GM23248 (cell line): ENCODE data around the gene KLF6. TPM values are rescaled to one million over a fixed set of nuclear protein-coding genes. Genes with fewer than 3 reads are reported as not detected.

ENCODE experiments used
- DNase-seq: peaks from one replicate; pipeline ENCODE4 v3.0.0-alpha.2; 2015
- H2AFZ ChIP-seq: fragments of 200-600 bp; sonication (generic); 2 replicates; pipeline ENCODE4 v1.6.1; 2016; ENCODE audit warnings: antibody characterized with exemption
- H3F3A ChIP-seq: fragments of 200-600 bp; sonication (generic); 2 replicates; pipeline ENCODE4 v1.6.1; 2016; ENCODE audit warnings: mild to moderate bottlenecking, antibody characterized with exemption, mixed run types; ENCODE audit not compliant: insufficient read depth
- H3K27ac ChIP-seq: fragments of 200-600 bp; sonication (generic); 2 replicates; pipeline ENCODE4 v1.5.1; 2016; ENCODE audit warnings: mild to moderate bottlenecking
- H3K27me3 ChIP-seq: fragments of 200-600 bp; sonication (generic); replicated peaks from 2 replicates; pipeline ENCODE4 v1.6.1; 2016; ENCODE audit warnings: mild to moderate bottlenecking; ENCODE audit not compliant: insufficient read depth
- H3K36me3 ChIP-seq: fragments of 200-600 bp; sonication (generic); 2 replicates; pipeline ENCODE4 v1.6.1; 2016; ENCODE audit warnings: low read depth, mild to moderate bottlenecking
- H3K4me1 ChIP-seq: fragments of 200-600 bp; sonication (generic); 2 replicates; pipeline ENCODE4 v1.6.1; 2016; ENCODE audit warnings: mild to moderate bottlenecking; ENCODE audit not compliant: insufficient read depth
- H3K4me2 ChIP-seq: fragments of 200-600 bp; sonication (generic); one replicate; pipeline ENCODE4 v1.6.1; 2016; ENCODE audit warnings: mild to moderate bottlenecking; ENCODE audit not compliant: unreplicated experiment
- H3K4me3 ChIP-seq: fragments of 200-600 bp; sonication (generic); 2 replicates; pipeline ENCODE4 v1.5.1; 2016; ENCODE audit warnings: mild to moderate bottlenecking
- H3K79me2 ChIP-seq: fragments of 200-600 bp; sonication (generic); 2 replicates; pipeline ENCODE4 v1.6.1; 2016; ENCODE audit warnings: mild to moderate bottlenecking; ENCODE audit not compliant: insufficient read depth
- H3K9ac ChIP-seq: fragments of 200-600 bp; sonication (generic); 2 replicates; pipeline ENCODE4 v1.6.1; 2016; ENCODE audit warnings: mild to moderate bottlenecking
- H3K9me2 ChIP-seq: fragments of 200-600 bp; sonication (generic); 2 replicates; pipeline ENCODE4 v1.6.1; 2016; ENCODE audit warnings: mixed run types, mild to moderate bottlenecking, moderate library complexity; ENCODE audit not compliant: insufficient read depth
- H3K9me3 ChIP-seq: fragments of 200-600 bp; sonication (generic); one replicate; pipeline ENCODE4 v1.6.1; 2017; ENCODE audit warnings: low read depth
- H4K20me1 ChIP-seq: fragments of 200-600 bp; sonication (generic); 2 replicates; pipeline ENCODE4 v1.6.0; 2016; ENCODE audit not compliant: insufficient read depth
- EZH2 ChIP-seq: fragments of 200-600 bp; sonication (generic); IDR thresholded peaks from 2 replicates; pipeline ENCODE4 v1.6.1; 2018; ENCODE audit warnings: antibody characterized with exemption, mild to moderate bottlenecking; ENCODE audit not compliant: insufficient read depth, poor library complexity, severe bottlenecking
- EZH2phosphoT487 ChIP-seq: fragments of 200-600 bp; sonication (generic); IDR thresholded peaks from 2 replicates; pipeline ENCODE4 v1.6.1; 2018; ENCODE audit warnings: antibody characterized with exemption, moderate library complexity, mild to moderate bottlenecking, low read depth; ENCODE audit not compliant: insufficient read depth
- WGBS, 2 experiments: methylation state at CpG; one replicate each; pipeline ENCODE4 v1.1.6; 2015 to 2017; ENCODE audit warnings: low lambda C conversion rate in 2 of 2, low coverage in 1 of 2; ENCODE audit errors: missing lambda C conversion rate in 2 of 2; 5-methylcytosine and 5-hydroxymethylcytosine counted together
- in situ Hi-C: fragments of 300-500 bp; cut with MboI; formaldehyde crosslinking; loops from 2 replicates; pipeline ENCODE4 v1.15.0; 2020
- polyA plus RNA-seq: library from polyadenylated mRNA; unstranded; fragments of >200 nt; fragmentation: Nextera tagmentation; extraction: Ambion mirVana; gene quantifications from 2 replicates; pipeline ENCODE4 v1.2.1, GENCODE V29; 2016
- total RNA-seq: library from RNA; depleted of rRNA; stranded (reverse); fragments of >200 nt; shearing (Covaris generic); gene quantifications from 2 replicates; pipeline ENCODE4 v1.2.3, GENCODE V29; 2014

Gene KLF6
- total and polyA plus RNA-seq, 2 experiments from 2014 or later, result 49.8 to 279 TPM

DNA sequence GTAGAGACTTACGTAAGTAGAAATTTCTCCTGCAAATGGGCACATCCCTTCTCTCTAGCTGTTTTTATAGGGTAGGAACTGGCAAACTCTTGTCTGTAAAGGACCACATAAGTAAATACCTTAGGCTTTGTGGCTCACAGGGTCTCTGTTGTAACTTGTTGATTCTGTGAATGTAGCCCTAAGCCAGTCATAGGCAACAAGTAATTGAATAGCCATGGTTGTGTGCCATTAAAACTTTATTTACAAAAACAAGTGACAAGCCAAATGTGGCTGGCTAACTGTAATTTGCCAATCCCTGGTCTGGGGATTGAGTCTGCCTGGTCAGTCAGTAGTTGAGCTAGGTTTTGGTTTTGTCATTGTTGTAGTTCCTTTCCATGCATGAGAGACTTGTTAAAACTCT, 5.3 kb upstream of the KLF6 start:
- H3K36me3 ChIP-seq, result no peaks in the 10 kb centered on the region
- H3K79me2 ChIP-seq, result no peaks in the 10 kb centered on the region
- no peaks in the 10 kb centered on the region; the same call in 1 of the 2 replicates for H3K4me1 ChIP-seq
- H4K20me1 ChIP-seq, result no peaks in the 10 kb centered on the region
- in situ Hi-C loops, result loop anchor here (25.0 kb wide), 1 partner anchor 972 kb away; no protein-coding TSS in a partner anchor
- no peak overlapping the region for H3K4me3 ChIP-seq
- no peaks in the 10 kb centered on the region for H3K27me3 ChIP-seq
- no peaks in the 10 kb centered on the region for H3K9me3 ChIP-seq
- H3K27ac ChIP-seq, result no peak overlapping the region
- no peak for DNase-seq
- 90 to 100% methylated on average over 1 of the region's 1 CpG for WGBS, 2 experiments
- no peak overlapping the region for H3K4me2 ChIP-seq
- H3K9me2 ChIP-seq, result no peaks in the 10 kb centered on the region
- no peak overlapping the region for H2AFZ ChIP-seq
- H3F3A ChIP-seq, result peaks cover 29% of the 10 kb centered on the region
- no peak overlapping the region for H3K9ac ChIP-seq
- TF ChIP-seq EZH2phosphoT487, result no peak
- no peak for TF ChIP-seq EZH2

- no peak overlapping the region for H2AFZ ChIP-seq
- H3F3A ChIP-seq, result peaks cover 29% of the 10 kb centered on the region
- in situ Hi-C loops, result loop anchor here (10.0 to 25.0 kb wide), 2 partner anchors 455 to 973 kb away; no protein-coding TSS in a partner anchor
- peaks cover 4% of the 10 kb centered on the region for H3K79me2 ChIP-seq
- WGBS, 2 experiments, result 97 to 98% methylated on average over 2 of the region's 2 CpGs
- H3K9me3 ChIP-seq, result no peaks in the 10 kb centered on the region
- H3K27me3 ChIP-seq, result no peaks in the 10 kb centered on the region
- no peak for TF ChIP-seq EZH2
- H3K9ac ChIP-seq, result no peak overlapping the region
- no peak overlapping the region for H3K4me3 ChIP-seq
- no peaks in the 10 kb centered on the region for H4K20me1 ChIP-seq
- DNase-seq, result no peak
- no peaks in the 10 kb centered on the region for H3K36me3 ChIP-seq
- H3K4me2 ChIP-seq, result no peak overlapping the region
- no peaks in the 10 kb centered on the region for H3K9me2 ChIP-seq
- H3K4me1 ChIP-seq, result no peaks in the 10 kb centered on the region; the same call in 1 of the 2 replicates
- no peak overlapping the region for H3K27ac ChIP-seq
These were observed 4.6 kb upstream of the KLF6 start for GRCh38 chr10:3789621-3790020.

- no peak overlapping the region for H3K4me3 ChIP-seq
- no peak for TF ChIP-seq EZH2
- no peak for TF ChIP-seq EZH2phosphoT487
- in situ Hi-C loops, result loop anchor here (10.0 to 25.0 kb wide), 2 partner anchors 457 to 974 kb away; no protein-coding TSS in a partner anchor
- H3K9me2 ChIP-seq, result no peaks in the 10 kb centered on the region
- H2AFZ ChIP-seq, result no peak overlapping the region
- H3K9me3 ChIP-seq, result no peaks in the 10 kb centered on the region
- DNase-seq, result no peak
- H3K27me3 ChIP-seq, result no peaks in the 10 kb centered on the region
- peaks cover 14% of the 10 kb centered on the region for H3K36me3 ChIP-seq
- H3K4me1 ChIP-seq, result no peaks in the 10 kb centered on the region; the same call in 1 of the 2 replicates
- peaks cover 22% of the 10 kb centered on the region for H3K79me2 ChIP-seq
- H3K9ac ChIP-seq, result no peak overlapping the region
- peaks cover 45% of the 10 kb centered on the region for H3F3A ChIP-seq
- 88 to 92% methylated on average over 9 of the region's 9 CpGs for WGBS, 2 experiments
- no peak overlapping the region for H3K4me2 ChIP-seq
- no peak overlapping the region for H3K27ac ChIP-seq
- H4K20me1 ChIP-seq, result no peaks in the 10 kb centered on the region
These were observed 2.8 kb upstream of the KLF6 start for GRCh38 chr10:3787816-3788215.

DNA sequence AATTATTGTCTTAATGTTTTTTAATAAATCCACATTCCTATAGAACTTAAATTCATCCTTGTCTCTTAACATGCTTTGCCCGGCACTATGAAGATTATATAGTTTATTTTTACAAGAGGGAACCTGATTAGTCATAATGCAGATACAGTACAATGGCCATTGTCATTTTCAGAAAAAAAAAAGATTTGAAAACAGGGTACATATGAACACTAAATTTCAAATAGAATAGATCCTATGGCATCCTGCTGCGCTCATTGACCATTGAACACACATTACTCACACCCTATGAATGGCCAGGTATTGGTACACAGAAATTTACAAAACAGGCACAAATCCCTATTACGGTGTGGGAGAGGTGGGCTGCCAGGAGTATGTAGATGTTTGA, 2.0 kb upstream of the KLF6 start:
- in situ Hi-C loops, result loop anchor here (10.0 to 25.0 kb wide), 2 partner anchors 458 to 975 kb away; no protein-coding TSS in a partner anchor
- Histone ChIP-seq H2AFZ (no peak overlapping the region), H3K9me3 (no peaks in the 10 kb centered on the region), H3K9ac (no peak overlapping the region), H3K9me2 (no peaks in the 10 kb centered on the region), H3K4me3 (no peak overlapping the region), H3K27me3 (no peaks in the 10 kb centered on the region), H3K4me1 (no peaks in the 10 kb centered on the region; the same call in 1 of the 2 replicates), H3F3A (peaks cover 45% of the 10 kb centered on the region), H3K27ac (peak overlapping the region; percentile 94; the same call in 1 of the 2 replicates), H4K20me1 (0 out of 2 replicates have a peak, but pooled peaks cover 2% of the 10 kb centered on the region), H3K79me2 (peaks cover 30% of the 10 kb centered on the region), H3K36me3 (peaks cover 20% of the 10 kb centered on the region), H3K4me2 (no peak overlapping the region)
- peak; percentile 30 for DNase-seq
- TF ChIP-seq EZH2 (no peak), EZH2phosphoT487 (no peak)
- WGBS, 2 experiments, result 91 to 92% methylated on average over 3 of the region's 3 CpGs
